ENCODE results near the gene CTF1.

CTF1 gene

DNA sequence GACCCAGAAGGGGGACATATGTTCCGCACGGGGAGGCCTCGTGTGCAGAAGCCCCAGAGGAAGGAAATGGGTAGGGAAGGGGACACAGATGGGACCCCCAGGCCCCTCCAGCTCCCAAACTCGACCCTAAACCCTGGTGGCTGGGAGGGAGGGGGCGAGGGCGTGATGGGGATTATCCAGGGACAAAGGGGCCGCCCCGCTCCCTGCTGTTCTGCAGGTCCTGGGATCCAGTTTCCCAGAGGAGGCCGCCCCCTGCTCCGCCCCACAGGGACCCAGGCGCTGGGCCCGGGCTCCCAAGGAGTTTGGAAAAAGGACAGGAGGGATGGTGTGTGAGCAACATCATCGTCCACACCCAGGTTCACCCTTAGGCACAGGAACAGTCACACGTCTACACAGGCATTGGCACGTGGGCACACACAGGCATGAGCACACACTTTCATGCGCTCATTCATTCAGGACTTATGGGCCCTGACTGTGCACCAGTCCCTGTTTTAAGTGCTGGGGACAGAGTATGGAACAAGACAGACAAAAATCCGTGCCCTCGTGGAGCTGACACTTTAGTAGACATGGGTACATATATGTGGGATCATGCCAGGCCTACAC is 14.1 kb downstream of the CTF1 start:
- no peak for DNase-seq

GRCh38 chr16:30912794-30913412 is 16.5 kb downstream of the CTF1 start:
- no peak for DNase-seq

DNA sequence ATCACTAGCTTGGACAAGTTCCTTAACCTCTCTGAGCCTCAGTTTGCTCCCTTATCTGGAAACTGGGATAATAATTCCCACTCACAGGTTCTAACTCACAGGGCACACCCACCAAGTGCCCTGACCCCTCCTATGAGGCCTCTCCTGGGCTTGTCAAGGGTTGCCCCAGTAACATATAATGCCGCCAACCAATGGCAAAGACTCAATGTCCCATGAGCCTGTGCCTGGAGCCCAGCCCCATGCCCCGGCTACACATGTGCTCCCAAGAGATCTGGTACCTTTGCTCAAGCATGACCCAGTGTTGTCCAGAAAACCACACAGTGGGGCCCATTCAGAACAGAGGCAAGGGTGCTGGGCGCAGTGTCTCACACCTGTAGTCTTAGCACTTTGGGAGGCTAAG is 18.4 kb downstream of the CTF1 start:
- no peak for DNase-seq

GRCh38 chr16:30918614-30919013 is 22.2 kb downstream of the CTF1 start:
- DNase-seq, result no peak

DNA sequence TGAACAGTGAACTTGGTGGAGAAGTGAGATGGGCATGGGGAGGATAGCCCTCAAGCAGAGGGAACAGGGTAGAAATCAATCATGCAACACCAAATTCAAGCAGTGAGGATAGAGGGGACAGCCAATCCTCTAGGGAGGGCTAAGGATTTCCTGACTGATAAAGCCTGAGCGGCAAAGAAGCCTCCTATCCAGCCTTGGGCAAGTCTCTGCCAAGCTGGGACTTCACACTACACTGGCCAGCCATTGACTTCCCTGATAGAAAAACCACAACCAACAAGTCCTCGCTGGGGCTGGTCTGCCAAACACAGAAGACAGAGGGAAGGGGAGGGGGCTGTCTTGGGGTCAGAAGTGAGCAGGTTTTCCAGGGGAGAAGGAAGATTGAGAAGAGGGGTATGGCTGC is 24.5 kb downstream of the CTF1 start:
- no peak for DNase-seq

GRCh38 chr16:30921459-30921747 is 25.0 kb downstream of the CTF1 start:
- DNase-seq, result no peak

GRCh38 chr16:30921748-30922419 is 25.5 kb downstream of the CTF1 start:
- peak; percentile 55 to 88 for DNase-seq

- DNase-seq, result peak; percentile 99
These were observed 26.1 kb downstream of the CTF1 start for GRCh38 chr16:30922420-30922959.

- DNase-seq, result peak; percentile 98 to 99
These were observed 26.6 kb downstream of the CTF1 start for GRCh38 chr16:30922960-30923535.

- DNase-seq, result no peak
These were observed 27.2 kb downstream of the CTF1 start, which contains the start of gene FBXL19 for GRCh38 chr16:30923554-30924075. Gene FBXL19 (plus strand): TSS chr16:30923572. CDS start chr16:30925755, 2,183 bp downstream.

- DNase-seq, result peak; percentile 28 to 52
These were observed 27.9 kb downstream of the CTF1 start for GRCh38 chr16:30924076-30924912.

- DNase-seq, result no peak
These were observed 28.7 kb downstream of the CTF1 start for GRCh38 chr16:30924913-30925631.

DNA sequence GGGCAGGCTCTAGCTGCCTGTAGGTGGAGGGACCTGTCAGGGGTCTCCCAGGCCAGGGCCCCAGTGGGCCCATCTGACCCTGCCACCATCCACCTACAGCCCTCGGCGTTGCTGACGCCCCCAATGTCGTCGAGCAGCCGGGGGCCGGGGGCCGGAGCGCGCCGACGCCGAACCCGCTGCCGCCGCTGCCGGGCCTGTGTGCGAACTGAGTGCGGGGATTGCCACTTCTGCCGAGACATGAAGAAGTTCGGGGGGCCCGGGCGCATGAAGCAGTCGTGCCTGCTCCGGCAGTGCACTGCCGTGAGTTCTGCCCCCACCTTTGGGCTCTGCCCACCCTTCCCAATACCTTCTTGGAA is 29.2 kb downstream of the CTF1 start:
- DNase-seq, result no peak

GRCh38 chr16:30925995-30926811 is 29.8 kb downstream of the CTF1 start:
- no peak for DNase-seq

- no peak for DNase-seq
These were observed 30.7 kb downstream of the CTF1 start for GRCh38 chr16:30926937-30927788.

DNA sequence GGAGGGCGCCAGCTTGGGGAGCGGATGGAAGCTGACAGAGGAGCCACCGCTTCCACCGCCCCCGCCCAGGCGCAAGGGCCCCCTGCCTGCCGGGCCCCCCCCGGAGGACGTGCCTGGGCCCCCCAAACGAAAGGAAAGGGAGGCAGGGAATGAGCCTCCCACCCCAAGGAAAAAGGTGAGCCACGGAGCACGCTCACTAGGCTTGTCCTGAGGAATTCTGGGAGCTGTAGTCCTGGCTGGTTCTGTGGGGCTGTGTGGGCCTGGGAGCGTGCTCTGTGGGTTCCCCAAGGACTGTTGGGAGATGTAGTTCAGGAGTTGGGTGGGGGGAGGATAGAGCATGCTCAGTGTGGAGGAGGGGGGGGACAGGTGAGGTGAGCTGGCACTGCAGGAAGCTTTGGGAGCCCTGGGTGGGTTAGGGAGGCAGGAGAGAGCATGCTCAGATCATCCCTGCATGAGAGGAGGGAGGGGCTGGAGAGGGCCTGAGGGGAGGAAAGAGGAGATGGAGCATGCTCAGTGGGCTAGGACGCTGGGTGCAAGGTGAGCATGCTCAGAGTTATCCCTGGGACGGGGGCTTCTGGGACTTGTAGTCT is 31.5 kb downstream of the CTF1 start:
- peak; percentile 27 to 50 for DNase-seq

GRCh38 chr16:30928390-30928789 is 32.0 kb downstream of the CTF1 start:
- DNase-seq, result no peak

- no peak for DNase-seq
These were observed 32.8 kb downstream of the CTF1 start for GRCh38 chr16:30929167-30929566.

GRCh38 chr16:30930160-30930571 is 33.8 kb downstream of the CTF1 start:
- no peak for DNase-seq
